NCI-H2029 treated with DMSO at 0.1 percent for 48 hours (cell line): ENCODE measurements around the gene CAMKK1.
"Not testable (repeated sequence)": the region's sequence is repeated elsewhere in the genome, so short reads cannot be mapped to it uniquely, and the experiment has no call there.

ENCODE experiments used
- DNase-seq: peaks from one replicate; lab custom pipeline; 2025; lab: John Stamatoyannopoulos, UW

Gene CAMKK1

GRCh38 chr17:3845621-3846436 is 47.0 kb downstream of the CAMKK1 start, which contains the start of gene NCBP3:
Gene NCBP3, minus strand, starts transcription at chr17:3846246. Its CDS starts 23 bp downstream, at chr17:3846223.
- DNase-seq: peak; percentile 31

- DNase-seq: no peak
Observed at GRCh38 chr17:3845291-3845620, 47.6 kb downstream of the CAMKK1 start.

- DNase-seq: not testable (repeated sequence)
Observed at GRCh38 chr17:3844556-3844955, 48.3 kb downstream of the CAMKK1 start.

GRCh38 chr17:3843935-3844516 is 48.8 kb downstream of the CAMKK1 start:
- no peak for DNase-seq

- no peak for DNase-seq
Observed at GRCh38 chr17:3838206-3838605, 54.6 kb downstream of the CAMKK1 start.

- no peak for DNase-seq
Observed at GRCh38 chr17:3836551-3836950, 56.3 kb downstream of the CAMKK1 start.

- DNase-seq: no peak
Observed at GRCh38 chr17:3835410-3836229, 57.2 kb downstream of the CAMKK1 start.

- no peak for DNase-seq
Observed at GRCh38 chr17:3834811-3835210, 58.0 kb downstream of the CAMKK1 start.

- DNase-seq: no peak
Observed at GRCh38 chr17:3828852-3829232, 64.0 kb downstream of the CAMKK1 start.

GRCh38 chr17:3828151-3828851 is 64.6 kb downstream of the CAMKK1 start:
- no peak for DNase-seq

GRCh38 chr17:3827124-3827773 is 65.6 kb downstream of the CAMKK1 start:
- DNase-seq: no peak

- DNase-seq: no peak
Observed at GRCh38 chr17:3826191-3826590, 66.7 kb downstream of the CAMKK1 start.

- no peak for DNase-seq
Observed at GRCh38 chr17:3821101-3821500, 71.8 kb downstream of the CAMKK1 start.

- DNase-seq: no peak
Observed at GRCh38 chr17:3818786-3819185, 74.1 kb downstream of the CAMKK1 start.

- no peak for DNase-seq
Observed at GRCh38 chr17:3817851-3818605, 74.8 kb downstream of the CAMKK1 start.

- DNase-seq: no peak
Observed at GRCh38 chr17:3815925-3816324, 76.9 kb downstream of the CAMKK1 start.

GRCh38 chr17:3815122-3815521 is 77.7 kb downstream of the CAMKK1 start:
- DNase-seq: no peak

- DNase-seq: no peak
Observed at GRCh38 chr17:3814361-3814760, 78.5 kb downstream of the CAMKK1 start.

GRCh38 chr17:3813171-3813570 is 79.7 kb downstream of the CAMKK1 start:
- no peak for DNase-seq

- no peak for DNase-seq
Observed at GRCh38 chr17:3812771-3813170, 80.1 kb downstream of the CAMKK1 start.

- DNase-seq: no peak
Observed at GRCh38 chr17:3812284-3812683, 80.6 kb downstream of the CAMKK1 start.
